KOPT-K1 (cell line): Measurements from ENCODE around the gene PACSIN3.

Source experiments
- H3K27ac ChIP-seq: fragments of 200-600 bp; sonication (generic); 2 replicates; pipeline ENCODE4 v1.5.1; 2016; ENCODE audit warnings: antibody characterized with exemption, mild to moderate bottlenecking, low read depth, low read length; ENCODE audit not compliant: poor library complexity, severe bottlenecking
- H3K36me3 ChIP-seq: fragments of 200-600 bp; sonication (generic); 2 replicates; pipeline ENCODE4 v1.5.1; 2017; ENCODE audit warnings: antibody characterized with exemption, mild to moderate bottlenecking, low read length, moderate library complexity; ENCODE audit not compliant: insufficient read depth
- H3K9me3 ChIP-seq: fragments of 200-600 bp; sonication (generic); 2 replicates; pipeline ENCODE4 v1.5.1; 2017; ENCODE audit warnings: antibody characterized with exemption, low read length, mild to moderate bottlenecking; ENCODE audit not compliant: insufficient read depth, poor library complexity, severe bottlenecking

PACSIN3 gene

DNA sequence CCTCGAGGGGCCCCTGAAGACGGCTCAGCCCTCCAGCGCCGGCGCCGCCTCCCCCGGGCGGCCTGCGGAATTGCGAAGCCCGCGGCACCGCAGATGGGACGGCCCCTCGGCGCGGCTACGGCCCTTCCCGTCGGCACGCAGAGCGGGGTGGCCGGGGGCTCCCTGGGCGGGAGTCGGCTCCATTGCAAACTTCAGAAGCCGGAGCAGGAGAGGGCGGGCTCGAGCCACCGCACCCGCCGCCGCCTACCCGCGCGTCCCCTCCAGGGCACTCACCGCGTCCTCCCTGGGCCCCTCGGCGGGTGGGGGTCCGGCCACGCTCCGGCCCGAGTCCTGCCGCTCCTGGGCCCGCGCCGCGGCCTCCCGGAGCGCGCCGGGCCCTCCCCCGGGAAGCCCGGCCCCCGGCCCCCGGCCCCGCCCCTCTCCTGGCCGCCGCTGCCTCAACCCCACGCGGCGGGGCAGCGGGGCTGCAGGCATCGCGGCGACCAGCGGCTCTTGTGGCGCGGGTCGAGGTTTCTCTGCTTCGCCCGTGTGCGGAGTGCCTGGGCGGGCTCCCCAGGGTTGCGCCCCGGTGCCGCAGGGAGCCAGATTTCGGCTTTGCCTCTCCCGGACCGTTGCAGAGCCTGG lies at the start of gene PACSIN3:
Gene PACSIN3, minus strand, starts transcription at position 359 of the 624 bp plus-strand sequence. CDS start 3,707 bp downstream, outside the sequence.
- Histone ChIP-seq H3K27ac (no peak within 1 kb of the TSS), H3K9me3 (no peaks in the 10 kb centered on the region), H3K36me3 (no peaks in the 10 kb centered on the region)

DNA sequence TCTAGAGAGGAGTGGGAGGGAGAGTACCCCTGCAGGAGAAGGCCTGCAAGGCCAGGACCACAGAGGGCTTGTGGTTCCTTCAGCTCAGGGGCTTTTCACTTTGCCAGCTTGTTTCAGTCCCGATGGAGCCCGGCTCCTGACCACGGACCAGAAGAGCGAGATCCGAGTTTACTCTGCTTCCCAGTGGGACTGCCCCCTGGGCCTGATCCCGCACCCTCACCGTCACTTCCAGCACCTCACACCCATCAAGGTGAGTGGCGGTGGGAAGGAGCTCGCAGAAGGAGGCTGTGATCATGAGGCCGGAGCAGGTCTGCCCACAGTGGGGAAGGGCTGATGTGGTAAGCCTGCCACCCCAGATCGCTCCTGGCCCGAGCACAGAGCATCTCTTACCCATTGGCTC lies 48.9 kb upstream of the PACSIN3 start:
- peaks cover 84% of the 10 kb centered on the region for H3K36me3 ChIP-seq
- H3K27ac ChIP-seq: no peak overlapping the region
- H3K9me3 ChIP-seq: no peaks in the 10 kb centered on the region

DNA sequence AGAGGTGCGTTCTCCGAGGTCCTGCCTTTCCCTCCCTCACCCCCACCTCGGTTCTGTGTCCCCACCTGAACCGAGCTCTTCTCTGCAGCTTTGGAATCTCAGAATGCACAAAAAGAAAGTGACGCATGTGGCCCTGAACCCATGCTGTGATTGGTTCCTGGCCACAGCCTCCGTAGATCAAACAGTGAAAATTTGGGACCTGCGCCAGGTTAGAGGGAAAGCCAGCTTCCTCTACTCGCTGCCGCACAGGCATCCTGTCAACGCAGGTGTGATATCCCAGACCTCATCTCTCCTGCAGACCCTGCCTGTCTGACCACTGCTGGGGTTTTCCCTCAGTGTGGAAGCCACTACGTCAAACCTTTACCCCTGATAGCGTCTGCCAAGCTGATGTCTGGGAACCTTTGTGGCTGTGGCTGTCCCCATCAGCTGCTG lies 48.5 kb upstream of the PACSIN3 start:
- Histone ChIP-seq H3K27ac (no peak overlapping the region), H3K36me3 (peaks cover 84% of the 10 kb centered on the region)

DNA sequence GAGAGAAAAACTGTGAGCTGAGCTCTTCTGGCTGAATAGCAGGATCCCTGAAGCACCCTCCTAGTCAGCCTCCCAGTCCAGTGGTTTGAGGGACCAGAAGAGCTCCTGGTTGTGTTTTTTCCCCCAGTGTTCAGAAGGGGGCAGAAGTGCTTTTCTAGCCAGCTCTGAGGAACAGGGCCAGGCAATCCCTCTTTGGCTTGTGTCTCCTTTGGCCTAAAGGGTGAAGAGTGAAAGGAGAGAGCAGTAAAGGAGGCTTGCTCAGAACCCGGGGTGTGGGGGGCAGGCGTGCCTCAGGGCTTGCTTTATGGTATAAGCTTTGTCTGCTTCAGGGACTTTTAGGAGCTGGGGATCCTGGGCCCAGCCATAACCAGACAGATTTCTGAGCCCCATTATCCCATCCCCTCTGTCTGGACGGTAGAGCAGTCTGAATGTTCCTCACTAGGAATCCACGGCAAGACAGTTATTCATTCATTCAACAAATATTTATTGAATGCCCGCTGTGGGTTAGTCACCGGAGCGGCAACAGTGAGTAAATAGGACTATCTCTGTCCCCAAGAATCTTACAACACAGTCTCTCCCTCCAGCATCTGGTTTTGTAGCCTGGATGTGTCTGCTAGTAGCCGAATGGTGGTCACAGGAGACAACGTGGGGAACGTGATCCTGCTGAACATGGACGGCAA lies 47.9 kb upstream of the PACSIN3 start:
- Histone ChIP-seq H3K36me3 (peaks cover 84% of the 10 kb centered on the region), H3K27ac (no peak overlapping the region)

More for the DNA sequence above, 48.5 kb upstream of the PACSIN3 start:
- H3K9me3 ChIP-seq: no peaks in the 10 kb centered on the region

DNA sequence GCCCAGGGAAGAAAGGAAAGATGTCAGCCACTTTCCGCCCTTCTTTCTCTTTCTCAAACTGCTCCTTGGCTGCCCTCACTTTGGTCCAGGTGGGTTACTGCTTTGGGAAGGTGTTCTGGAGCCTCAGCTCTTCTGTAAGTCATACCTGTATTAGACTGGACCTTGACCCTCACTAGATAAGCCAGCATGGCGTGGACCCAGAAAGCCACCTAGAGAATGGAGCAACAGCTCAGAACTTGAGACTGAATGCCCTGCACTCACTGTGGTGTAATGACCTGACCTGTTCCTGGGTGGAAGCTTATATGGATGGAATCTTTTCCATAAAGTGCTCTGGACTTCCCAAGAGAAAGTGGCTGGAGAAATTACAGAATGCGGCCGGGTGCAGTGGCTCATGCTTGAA lies 46.8 kb upstream of the PACSIN3 start:
- Histone ChIP-seq H3K27ac (no peak overlapping the region), H3K36me3 (peaks cover 84% of the 10 kb centered on the region), H3K9me3 (no peaks in the 10 kb centered on the region)

More for the DNA sequence above, 47.9 kb upstream of the PACSIN3 start:
- no peaks in the 10 kb centered on the region for H3K9me3 ChIP-seq

DNA sequence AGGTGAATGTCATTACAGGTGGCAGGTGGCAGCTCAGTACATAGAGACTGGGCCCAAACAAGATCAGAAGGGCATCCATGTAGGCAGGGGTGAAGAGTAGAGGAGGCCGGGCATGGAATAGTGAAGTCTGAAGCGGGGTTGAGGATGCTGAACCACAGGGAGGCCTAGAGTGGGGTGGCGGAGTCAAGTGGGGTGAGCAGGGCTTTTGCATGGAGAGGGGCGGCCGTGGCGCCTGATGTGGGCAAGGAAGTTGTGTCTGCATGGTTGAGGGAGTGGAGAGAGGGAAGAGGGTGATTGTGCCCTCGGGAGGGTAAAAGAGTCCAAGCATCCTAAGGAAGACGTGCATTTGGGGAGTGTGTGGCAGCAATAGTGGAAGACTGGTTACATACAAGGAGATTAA lies 42.9 kb upstream of the PACSIN3 start:
- H3K36me3 ChIP-seq: peaks cover 76% of the 10 kb centered on the region

DNA sequence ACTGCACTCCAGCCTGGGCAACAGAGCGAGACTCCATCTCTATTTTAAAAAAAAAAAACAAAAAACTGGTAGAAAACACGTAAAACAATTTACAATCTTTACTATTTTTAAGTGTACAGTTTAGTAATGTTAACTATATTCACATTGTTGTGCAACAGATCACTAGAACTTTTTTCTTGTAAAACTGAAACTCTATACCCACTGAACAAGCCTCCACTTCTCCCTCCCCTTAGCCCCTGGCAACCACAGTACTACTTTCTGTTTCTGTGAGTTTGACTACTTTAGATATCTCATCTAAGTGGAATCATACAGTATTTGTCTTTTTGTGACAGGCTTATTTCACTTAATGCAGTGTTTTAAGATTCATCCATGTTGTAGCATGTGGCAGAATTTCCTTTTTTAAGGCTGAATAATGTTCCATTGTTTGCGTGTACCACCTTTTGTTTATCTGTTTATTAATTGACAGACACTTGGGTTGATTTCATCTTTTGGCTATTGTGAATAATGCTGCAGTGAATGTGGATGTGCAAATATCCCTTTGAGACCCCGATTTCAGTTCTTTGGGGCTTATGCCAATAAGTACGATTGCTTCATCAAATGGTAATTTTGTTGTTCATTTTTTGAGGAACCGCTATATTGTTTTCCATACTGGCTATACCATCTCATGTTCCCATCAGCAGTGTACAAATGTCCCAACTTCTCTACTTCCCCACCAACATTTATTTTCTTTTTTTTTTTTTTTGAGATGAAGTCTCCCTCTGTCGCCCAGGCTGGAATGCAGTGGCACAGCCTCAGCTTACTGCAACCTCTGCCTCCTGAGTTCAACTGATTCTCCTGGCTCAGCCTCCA lies 39.5 kb upstream of the PACSIN3 start:
- Histone ChIP-seq H3K36me3 (peaks cover 80% of the 10 kb centered on the region), H3K9me3 (no peaks in the 10 kb centered on the region), H3K27ac (no peak overlapping the region)

More for the DNA sequence above, 42.9 kb upstream of the PACSIN3 start:
- H3K27ac ChIP-seq: no peak overlapping the region
- H3K9me3 ChIP-seq: no peaks in the 10 kb centered on the region

DNA sequence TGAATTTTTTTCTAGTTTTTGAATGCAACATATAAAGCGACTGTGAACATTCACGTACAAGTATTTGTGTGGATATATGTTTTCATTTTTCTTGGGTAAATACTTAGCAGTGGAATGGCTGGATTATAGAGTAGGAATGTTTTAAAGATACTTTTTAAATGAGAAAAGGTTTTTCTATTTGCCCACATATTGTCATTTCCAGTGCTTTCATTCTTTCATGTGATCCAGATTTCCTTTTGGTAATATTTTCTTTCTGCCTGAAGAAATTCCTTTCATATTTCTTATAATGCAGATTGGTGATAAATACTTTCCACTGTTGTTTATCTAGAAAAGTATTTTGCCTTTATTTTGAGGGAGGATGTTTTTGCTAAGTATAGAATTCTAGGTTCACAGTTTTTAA lies 36.5 kb upstream of the PACSIN3 start:
- Histone ChIP-seq H3K27ac (no peak overlapping the region), H3K9me3 (no peaks in the 10 kb centered on the region), H3K36me3 (peaks cover 76% of the 10 kb centered on the region)

DNA sequence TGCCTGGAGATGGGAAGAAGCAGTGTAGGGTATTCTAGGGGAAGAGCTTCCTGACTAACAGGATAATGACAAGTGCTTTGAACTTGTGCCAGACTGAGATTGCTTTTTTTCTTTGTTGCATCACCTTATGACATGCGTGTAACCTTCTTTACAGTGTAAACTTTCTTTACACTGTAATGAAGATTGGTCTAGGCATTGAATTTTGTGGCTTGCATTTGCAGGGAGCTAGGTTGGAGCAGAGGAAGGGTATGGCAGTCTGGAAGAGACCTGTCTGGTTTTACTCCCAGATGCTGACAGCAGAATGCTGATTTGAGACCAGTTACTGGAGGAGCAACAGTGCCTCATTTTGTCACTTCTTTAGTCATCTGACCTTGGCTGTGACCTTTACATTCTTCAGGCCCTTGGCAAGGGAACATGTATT lies 34.2 kb upstream of the PACSIN3 start:
- Histone ChIP-seq H3K27ac (no peak overlapping the region), H3K36me3 (peaks cover 62% of the 10 kb centered on the region), H3K9me3 (no peaks in the 10 kb centered on the region)

DNA sequence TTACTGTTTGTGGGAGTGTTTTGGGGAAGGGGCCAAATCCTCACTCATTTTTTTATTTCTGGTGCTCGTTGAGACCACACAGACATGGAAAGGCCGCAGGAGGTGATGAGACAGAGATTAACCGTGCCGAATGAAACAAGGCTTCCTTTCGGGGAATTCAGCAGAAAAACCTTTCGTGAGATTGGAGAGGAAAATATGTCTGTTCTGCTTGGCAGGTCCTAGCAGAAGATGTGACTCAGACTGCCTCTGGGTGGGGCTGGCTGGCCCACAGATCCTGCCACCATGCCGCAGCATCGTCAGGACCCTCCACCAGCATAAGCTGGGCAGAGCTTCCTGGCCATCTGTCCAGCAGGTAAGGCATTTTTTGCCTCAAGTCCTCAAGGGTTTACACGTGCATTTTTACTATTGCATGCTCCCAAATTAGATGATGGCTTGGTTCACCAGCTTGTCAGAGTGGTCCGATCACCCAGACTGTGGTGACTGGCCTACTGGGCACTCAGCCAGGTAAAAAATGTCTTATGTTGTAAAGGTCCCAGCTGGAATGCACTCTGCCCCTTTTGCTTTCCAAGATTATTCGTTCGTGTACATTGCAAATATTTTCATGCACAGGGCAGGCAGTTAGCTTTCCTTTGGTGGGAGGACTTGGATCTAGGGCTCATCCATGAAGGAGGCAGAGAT lies 30.0 kb upstream of the PACSIN3 start:
- Histone ChIP-seq H3K27ac (peak overlapping the region; percentile 96), H3K9me3 (no peaks in the 10 kb centered on the region), H3K36me3 (peaks cover 37% of the 10 kb centered on the region)

DNA sequence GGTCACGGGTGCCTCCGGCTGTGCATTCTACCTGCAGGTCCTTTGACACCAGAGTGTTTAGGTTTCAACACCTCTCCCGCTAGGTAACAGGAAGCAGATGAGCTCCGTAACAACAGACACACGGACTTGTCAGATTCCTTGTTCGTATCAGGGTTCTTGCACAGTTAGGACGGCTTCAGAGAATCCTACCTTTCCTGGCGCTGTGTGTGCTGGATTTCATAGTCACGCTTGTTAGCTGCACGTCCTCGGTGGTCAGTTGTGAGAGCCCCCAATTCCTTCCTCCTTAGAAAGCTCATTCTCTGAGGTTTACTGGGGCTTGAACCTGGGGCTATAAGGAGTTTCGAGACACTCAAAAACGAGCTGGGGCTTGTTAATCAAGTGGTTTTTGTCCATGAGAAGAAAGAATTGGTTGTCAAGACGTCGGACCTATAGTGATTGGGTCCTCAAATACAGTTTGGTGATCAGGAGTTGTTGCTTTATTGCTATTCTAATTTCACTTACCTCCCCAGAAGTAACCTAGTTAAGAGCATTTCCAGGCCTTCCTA lies 29.2 kb upstream of the PACSIN3 start:
- Histone ChIP-seq H3K36me3 (peaks cover 33% of the 10 kb centered on the region), H3K27ac (peak overlapping the region; percentile 96), H3K9me3 (no peaks in the 10 kb centered on the region)

DNA sequence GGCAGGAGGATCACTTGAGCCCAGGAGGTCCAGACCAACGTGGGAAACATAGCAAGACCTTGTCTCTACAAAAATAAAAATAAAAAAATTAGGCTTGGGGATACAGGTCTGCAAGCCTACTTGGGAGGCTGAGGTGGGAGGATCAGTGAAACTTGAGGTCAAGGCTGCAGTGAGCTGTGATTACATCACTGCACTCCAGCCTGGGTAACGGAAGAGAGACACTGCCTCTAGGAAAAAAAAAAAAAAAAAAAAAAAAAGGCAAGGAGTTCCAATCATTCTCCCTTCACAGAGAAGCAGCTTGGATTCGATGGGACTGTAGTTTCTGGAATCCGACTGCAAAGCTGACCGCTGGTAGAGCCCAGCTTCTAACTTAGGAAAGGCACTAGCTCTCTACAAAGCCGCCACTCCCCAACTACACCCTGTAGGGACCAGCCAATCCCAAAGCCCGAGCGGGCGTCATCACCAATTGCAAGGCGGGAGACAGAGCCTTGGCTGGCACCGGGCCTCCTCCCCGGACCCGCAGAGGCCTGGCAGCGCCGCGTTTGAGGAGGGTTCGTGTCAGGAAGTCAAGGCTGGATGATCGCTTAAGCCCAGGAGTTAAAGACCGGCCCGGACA lies 27.8 kb upstream of the PACSIN3 start:
- Histone ChIP-seq H3K36me3 (peaks cover 19% of the 10 kb centered on the region), H3K27ac (peak overlapping the region; percentile 96), H3K9me3 (no peaks in the 10 kb centered on the region)

DNA sequence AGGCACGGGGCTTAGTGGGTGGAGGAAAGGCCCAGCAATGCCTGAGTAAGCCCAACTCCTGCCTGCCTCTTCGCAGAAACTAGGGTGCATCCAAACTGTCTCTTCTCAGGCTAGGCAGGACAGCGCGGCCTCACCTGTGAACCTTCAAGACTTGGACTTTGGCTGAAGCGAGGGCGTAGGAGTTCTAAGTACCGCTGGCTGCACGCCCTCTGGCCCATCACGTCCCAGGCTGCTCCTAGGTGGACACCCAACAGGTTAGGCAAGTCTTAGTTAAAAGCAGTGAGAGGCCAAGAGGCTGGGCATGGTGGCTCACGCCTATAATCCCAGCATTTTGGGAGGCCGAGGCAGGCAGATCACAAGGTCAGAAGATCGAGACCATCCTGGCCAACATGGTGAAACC lies 26.7 kb upstream of the PACSIN3 start:
- H3K36me3 ChIP-seq: peaks cover 12% of the 10 kb centered on the region
- H3K9me3 ChIP-seq: no peaks in the 10 kb centered on the region
- no peak overlapping the region for H3K27ac ChIP-seq

DNA sequence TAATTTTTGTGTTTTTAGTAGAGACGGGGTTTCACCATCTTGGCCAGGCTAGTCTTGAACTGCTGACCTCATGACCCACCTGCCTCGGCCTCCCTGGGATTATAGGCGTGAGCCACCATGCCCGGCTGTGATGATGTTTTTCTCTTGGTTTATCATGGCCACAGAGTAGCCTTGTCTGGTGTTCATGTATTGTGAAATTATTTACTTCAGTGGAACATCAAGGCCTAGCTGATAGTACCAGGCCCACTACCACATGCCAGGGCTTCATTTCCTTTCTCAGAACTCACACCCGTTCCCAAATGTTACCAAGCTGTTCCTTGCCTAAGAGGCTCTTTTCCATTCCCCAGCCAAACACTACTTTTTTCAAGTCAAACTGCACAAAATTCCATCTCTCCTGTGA lies 22.4 kb upstream of the PACSIN3 start:
- no peak overlapping the region for H3K27ac ChIP-seq
- H3K9me3 ChIP-seq: no peaks in the 10 kb centered on the region
- no peaks in the 10 kb centered on the region for H3K36me3 ChIP-seq
